K562 (cell line): ENCODE results near the gene MYH15. TPM values are rescaled to one million over a fixed set of nuclear protein-coding genes. Genes with fewer than 3 reads are reported as not detected.

Experiments used
- CEBPZ ChIP-seq: fragments of 150-350 bp; IDR thresholded peaks from 2 replicates; pipeline ENCODE4 v1.6.1; 2014; ENCODE audit warnings: low read depth, mild to moderate bottlenecking, low read length, borderline replicate concordance
- COPS2 ChIP-seq: fragments of 450-650 bp; conservative IDR thresholded peaks from 2 replicates; pipeline ENCODE4 v1.6.1; 2016; ENCODE audit warnings: mild to moderate bottlenecking, moderate library complexity
- CREB3 ChIP-seq: fragments of 450-650 bp; conservative IDR thresholded peaks from 2 replicates; pipeline ENCODE4 v1.6.1; 2016; ENCODE audit warnings: missing genetic modification characterization, low read depth, mild to moderate bottlenecking, missing compliant biosample characterization, moderate library complexity
- HMGN3 ChIP-seq: IDR thresholded peaks from 2 replicates; pipeline ENCODE4 v1.6.1; 2011; ENCODE audit warnings: borderline replicate concordance, low read depth, mild to moderate bottlenecking, mixed read lengths, low read length; ENCODE audit not compliant: insufficient read length; ENCODE audit errors: extremely low read depth
- SIRT6 ChIP-seq: IDR thresholded peaks from one replicate; pipeline ENCODE4 v1.6.1; 2012; ENCODE audit warnings: low read depth, mild to moderate bottlenecking, control low read depth, inconsistent platforms, low read length, moderate library complexity
- polyA plus RNA-seq, 8 experiments: library from polyadenylated mRNA; depleted of rRNA in 4 of 8; stranded (reverse) in 5 of 8; unstranded in 3 of 8; fragments of >200 nt; fragmentation: Nextera tagmentation in 2 of 8; fragmentation: Illumina TruSeq in 1 of 8; extraction: Ambion mirVana in 2 of 8; extraction: Trizol in 1 of 8; gene quantifications; 2 replicates each; pipeline versions ENCODE4 v1.2.1 to v1.2.3, GENCODE V29; 2011 to 2014; ENCODE audit warnings: inconsistent platforms in 1 of 8, missing spikeins in 1 of 8
- total RNA-seq, 7 experiments: library from RNA; depleted of rRNA in 6 of 7; stranded (reverse); fragments of >200 nt in 6 of 7; fragmentation: Illumina TruSeq in 2 of 7; extraction: Trizol in 2 of 7; gene quantifications; 2 replicates each; pipeline versions ENCODE4 v1.2.1 to v1.2.3, GENCODE V29; 2011 to 2021; ENCODE audit warnings: low replicate concordance in 1 of 7
- TF ChIP-seq, protein P1 (sequence below): fragments of 250-450 bp; sonication (Bioruptor Pico); IDR thresholded peaks from 2 replicates; pipeline ENCODE4 v1.9.0; 2021; ENCODE audit warnings: mild to moderate bottlenecking
- TF ChIP-seq, protein P2 (sequence below): fragments of 200-600 bp; sonication (generic); IDR thresholded peaks from one replicate; pipeline ENCODE4 v1.6.1; 2012; ENCODE audit warnings: mild to moderate bottlenecking, low read depth, low read length, inconsistent platforms

The MYH15 gene
- total and polyA plus RNA-seq, 9 of the 15 experiments (the other 6 are each of a cell fraction or from before 2014, with no cell fraction given), result 0.03 to 0.29 (median 0.12) TPM

DNA sequence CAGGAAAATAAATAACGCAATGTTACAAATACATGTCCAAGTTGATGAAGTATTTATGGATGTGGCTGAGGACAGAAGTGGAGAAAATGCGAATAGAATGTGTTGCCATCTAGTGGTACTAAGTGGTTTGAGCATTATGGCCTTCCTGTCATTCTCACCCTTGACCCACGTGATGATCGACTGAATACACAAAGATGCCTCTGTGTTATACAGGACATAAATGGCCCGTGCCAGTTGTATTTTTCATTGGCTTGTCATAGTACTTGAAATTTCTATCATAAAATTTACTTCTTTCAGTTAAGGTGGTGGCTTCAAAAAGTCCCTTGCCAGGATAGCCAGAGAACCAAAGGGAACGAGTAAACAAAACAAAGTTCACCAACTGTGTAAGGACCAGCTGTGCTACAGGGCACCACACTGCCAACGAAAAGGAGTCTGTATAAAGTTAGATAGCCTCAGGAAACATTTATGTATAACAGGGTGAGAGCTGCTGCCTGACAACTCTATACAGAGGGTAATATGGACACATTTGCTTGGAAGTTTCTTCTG, 103.7 kb downstream of the MYH15 start (continued):
- no peak for TF ChIP-seq CEBPZ
- no peak for TF ChIP-seq SIRT6
- TF ChIP-seq HMGN3, result no peak
- TF ChIP-seq CREB3 (tag), result no peak
- TF ChIP-seq, protein P1, sequence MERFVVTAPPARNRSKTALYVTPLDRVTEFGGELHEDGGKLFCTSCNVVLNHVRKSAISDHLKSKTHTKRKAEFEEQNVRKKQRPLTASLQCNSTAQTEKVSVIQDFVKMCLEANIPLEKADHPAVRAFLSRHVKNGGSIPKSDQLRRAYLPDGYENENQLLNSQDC, result no peak
- TF ChIP-seq, protein P2, sequence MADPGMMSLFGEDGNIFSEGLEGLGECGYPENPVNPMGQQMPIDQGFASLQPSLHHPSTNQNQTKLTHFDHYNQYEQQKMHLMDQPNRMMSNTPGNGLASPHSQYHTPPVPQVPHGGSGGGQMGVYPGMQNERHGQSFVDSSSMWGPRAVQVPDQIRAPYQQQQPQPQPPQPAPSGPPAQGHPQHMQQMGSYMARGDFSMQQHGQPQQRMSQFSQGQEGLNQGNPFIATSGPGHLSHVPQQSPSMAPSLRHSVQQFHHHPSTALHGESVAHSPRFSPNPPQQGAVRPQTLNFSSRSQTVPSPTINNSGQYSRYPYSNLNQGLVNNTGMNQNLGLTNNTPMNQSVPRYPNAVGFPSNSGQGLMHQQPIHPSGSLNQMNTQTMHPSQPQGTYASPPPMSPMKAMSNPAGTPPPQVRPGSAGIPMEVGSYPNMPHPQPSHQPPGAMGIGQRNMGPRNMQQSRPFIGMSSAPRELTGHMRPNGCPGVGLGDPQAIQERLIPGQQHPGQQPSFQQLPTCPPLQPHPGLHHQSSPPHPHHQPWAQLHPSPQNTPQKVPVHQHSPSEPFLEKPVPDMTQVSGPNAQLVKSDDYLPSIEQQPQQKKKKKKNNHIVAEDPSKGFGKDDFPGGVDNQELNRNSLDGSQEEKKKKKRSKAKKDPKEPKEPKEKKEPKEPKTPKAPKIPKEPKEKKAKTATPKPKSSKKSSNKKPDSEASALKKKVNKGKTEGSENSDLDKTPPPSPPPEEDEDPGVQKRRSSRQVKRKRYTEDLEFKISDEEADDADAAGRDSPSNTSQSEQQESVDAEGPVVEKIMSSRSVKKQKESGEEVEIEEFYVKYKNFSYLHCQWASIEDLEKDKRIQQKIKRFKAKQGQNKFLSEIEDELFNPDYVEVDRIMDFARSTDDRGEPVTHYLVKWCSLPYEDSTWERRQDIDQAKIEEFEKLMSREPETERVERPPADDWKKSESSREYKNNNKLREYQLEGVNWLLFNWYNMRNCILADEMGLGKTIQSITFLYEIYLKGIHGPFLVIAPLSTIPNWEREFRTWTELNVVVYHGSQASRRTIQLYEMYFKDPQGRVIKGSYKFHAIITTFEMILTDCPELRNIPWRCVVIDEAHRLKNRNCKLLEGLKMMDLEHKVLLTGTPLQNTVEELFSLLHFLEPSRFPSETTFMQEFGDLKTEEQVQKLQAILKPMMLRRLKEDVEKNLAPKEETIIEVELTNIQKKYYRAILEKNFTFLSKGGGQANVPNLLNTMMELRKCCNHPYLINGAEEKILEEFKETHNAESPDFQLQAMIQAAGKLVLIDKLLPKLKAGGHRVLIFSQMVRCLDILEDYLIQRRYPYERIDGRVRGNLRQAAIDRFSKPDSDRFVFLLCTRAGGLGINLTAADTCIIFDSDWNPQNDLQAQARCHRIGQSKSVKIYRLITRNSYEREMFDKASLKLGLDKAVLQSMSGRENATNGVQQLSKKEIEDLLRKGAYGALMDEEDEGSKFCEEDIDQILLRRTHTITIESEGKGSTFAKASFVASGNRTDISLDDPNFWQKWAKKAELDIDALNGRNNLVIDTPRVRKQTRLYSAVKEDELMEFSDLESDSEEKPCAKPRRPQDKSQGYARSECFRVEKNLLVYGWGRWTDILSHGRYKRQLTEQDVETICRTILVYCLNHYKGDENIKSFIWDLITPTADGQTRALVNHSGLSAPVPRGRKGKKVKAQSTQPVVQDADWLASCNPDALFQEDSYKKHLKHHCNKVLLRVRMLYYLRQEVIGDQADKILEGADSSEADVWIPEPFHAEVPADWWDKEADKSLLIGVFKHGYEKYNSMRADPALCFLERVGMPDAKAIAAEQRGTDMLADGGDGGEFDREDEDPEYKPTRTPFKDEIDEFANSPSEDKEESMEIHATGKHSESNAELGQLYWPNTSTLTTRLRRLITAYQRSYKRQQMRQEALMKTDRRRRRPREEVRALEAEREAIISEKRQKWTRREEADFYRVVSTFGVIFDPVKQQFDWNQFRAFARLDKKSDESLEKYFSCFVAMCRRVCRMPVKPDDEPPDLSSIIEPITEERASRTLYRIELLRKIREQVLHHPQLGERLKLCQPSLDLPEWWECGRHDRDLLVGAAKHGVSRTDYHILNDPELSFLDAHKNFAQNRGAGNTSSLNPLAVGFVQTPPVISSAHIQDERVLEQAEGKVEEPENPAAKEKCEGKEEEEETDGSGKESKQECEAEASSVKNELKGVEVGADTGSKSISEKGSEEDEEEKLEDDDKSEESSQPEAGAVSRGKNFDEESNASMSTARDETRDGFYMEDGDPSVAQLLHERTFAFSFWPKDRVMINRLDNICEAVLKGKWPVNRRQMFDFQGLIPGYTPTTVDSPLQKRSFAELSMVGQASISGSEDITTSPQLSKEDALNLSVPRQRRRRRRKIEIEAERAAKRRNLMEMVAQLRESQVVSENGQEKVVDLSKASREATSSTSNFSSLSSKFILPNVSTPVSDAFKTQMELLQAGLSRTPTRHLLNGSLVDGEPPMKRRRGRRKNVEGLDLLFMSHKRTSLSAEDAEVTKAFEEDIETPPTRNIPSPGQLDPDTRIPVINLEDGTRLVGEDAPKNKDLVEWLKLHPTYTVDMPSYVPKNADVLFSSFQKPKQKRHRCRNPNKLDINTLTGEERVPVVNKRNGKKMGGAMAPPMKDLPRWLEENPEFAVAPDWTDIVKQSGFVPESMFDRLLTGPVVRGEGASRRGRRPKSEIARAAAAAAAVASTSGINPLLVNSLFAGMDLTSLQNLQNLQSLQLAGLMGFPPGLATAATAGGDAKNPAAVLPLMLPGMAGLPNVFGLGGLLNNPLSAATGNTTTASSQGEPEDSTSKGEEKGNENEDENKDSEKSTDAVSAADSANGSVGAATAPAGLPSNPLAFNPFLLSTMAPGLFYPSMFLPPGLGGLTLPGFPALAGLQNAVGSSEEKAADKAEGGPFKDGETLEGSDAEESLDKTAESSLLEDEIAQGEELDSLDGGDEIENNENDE, result no peak
- TF ChIP-seq COPS2, result no peak
